Upper lobe of right lung (tissue), 1 donor: ENCODE data around the gene IRX6. TPM values are rescaled to one million over a fixed set of nuclear protein-coding genes. Genes with fewer than 3 reads are reported as not detected.

Experiments used
- ATAC-seq: fragments of 200-7000 bp; cut with Tn5 transposase; one replicate; pipeline ENCODE4 v1.9.1; 2020; ENCODE audit warnings: mild to moderate bottlenecking, moderate library complexity
- DNase-seq: peaks from one replicate; pipeline ENCODE4 v3.0.0-alpha.2; 2020
- H3K27ac ChIP-seq: fragments of 200-600 bp; one replicate; pipeline ENCODE4 v1.8.0; 2022
- H3K27me3 ChIP-seq: fragments of 200-600 bp; one replicate; pipeline ENCODE4 v1.8.0; 2022; ENCODE audit warnings: mild to moderate bottlenecking
- H3K36me3 ChIP-seq: fragments of 200-600 bp; one replicate; pipeline ENCODE4 v1.8.0; 2022
- H3K4me1 ChIP-seq: fragments of 200-600 bp; one replicate; pipeline ENCODE4 v1.8.0; 2022
- H3K4me3 ChIP-seq: fragments of 200-600 bp; one replicate; pipeline ENCODE4 v1.8.0; 2022; ENCODE audit warnings: mild to moderate bottlenecking
- H3K9me3 ChIP-seq: fragments of 200-600 bp; one replicate; pipeline ENCODE4 v1.8.0; 2022
- CTCF ChIP-seq: fragments of 200-600 bp; IDR thresholded peaks from one replicate; pipeline ENCODE4 v1.8.0; 2022; ENCODE audit warnings: antibody characterized with exemption
- intact Hi-C: fragments of 100-400 bp; cut with DNase I; formaldehyde crosslinking; loops from one replicate; pipeline ENCODE4 v1.11.0; 2022
- total RNA-seq: library from RNA; stranded (reverse); fragmentation: NEBNext Ultra II Directional; extraction: Animal tissue kit (Norgen Biotek cat#: 25700); gene quantifications from one replicate; pipeline ENCODE4 v1.2.1, GENCODE V29; 2021
- donor health status: DM: no; HTN: yes; CAD: no; lungs with severe emphysema.

The IRX6 gene
- total RNA-seq, 1 donor from 2014 or later = 13.0 TPM

GRCh38 chr16:55376045-55376444 is 52.0 kb downstream of the IRX6 start:
- intact Hi-C loops = no loop called here
- ATAC-seq = peak; percentile 62
- no peaks in the 10 kb centered on the region for H3K36me3 ChIP-seq
- TF ChIP-seq CTCF = no peak
- no peaks in the 10 kb centered on the region for H3K9me3 ChIP-seq
- no peak overlapping the region for H3K4me3 ChIP-seq
- H3K4me1 ChIP-seq = no peaks in the 10 kb centered on the region
- H3K27me3 ChIP-seq = peaks cover 3% of the 10 kb centered on the region
- no peak overlapping the region for H3K27ac ChIP-seq
- no peak for DNase-seq

GRCh38 chr16:55376567-55377167 is 52.7 kb downstream of the IRX6 start:
- Histone ChIP-seq H3K9me3 (no peaks in the 10 kb centered on the region), H3K4me3 (no peak overlapping the region), H3K27ac (no peak overlapping the region), H3K4me1 (no peaks in the 10 kb centered on the region), H3K27me3 (no peaks in the 10 kb centered on the region), H3K36me3 (no peaks in the 10 kb centered on the region)
- no peak for DNase-seq
- no peak for ATAC-seq
- intact Hi-C loops = no loop called here
- no peak for TF ChIP-seq CTCF

- Histone ChIP-seq H3K27ac (no peak overlapping the region), H3K4me1 (no peaks in the 10 kb centered on the region), H3K9me3 (no peaks in the 10 kb centered on the region), H3K4me3 (no peak overlapping the region), H3K36me3 (no peaks in the 10 kb centered on the region), H3K27me3 (no peaks in the 10 kb centered on the region)
- TF ChIP-seq CTCF = no peak
- DNase-seq (no peak), ATAC-seq (no peak)
- intact Hi-C loops = no loop called here
These were observed 53.8 kb downstream of the IRX6 start for GRCh38 chr16:55377840-55378239.

GRCh38 chr16:55378616-55379015 is 54.6 kb downstream of the IRX6 start:
- Histone ChIP-seq H3K27ac (no peak overlapping the region), H3K4me3 (no peak overlapping the region), H3K4me1 (no peaks in the 10 kb centered on the region), H3K36me3 (no peaks in the 10 kb centered on the region), H3K27me3 (no peaks in the 10 kb centered on the region), H3K9me3 (no peaks in the 10 kb centered on the region)
- DNase-seq (no peak), ATAC-seq (no peak)
- intact Hi-C loops = no loop called here
- TF ChIP-seq CTCF = no peak

- no peak for DNase-seq
- TF ChIP-seq CTCF = no peak
- Histone ChIP-seq H3K27me3 (no peaks in the 10 kb centered on the region), H3K4me3 (no peak overlapping the region), H3K27ac (no peak overlapping the region), H3K4me1 (no peaks in the 10 kb centered on the region), H3K36me3 (no peaks in the 10 kb centered on the region), H3K9me3 (no peaks in the 10 kb centered on the region)
- no peak for ATAC-seq
- intact Hi-C loops = no loop called here
These were observed 55.4 kb downstream of the IRX6 start for GRCh38 chr16:55379371-55379770.

- Histone ChIP-seq H3K27ac (no peak overlapping the region), H3K9me3 (no peaks in the 10 kb centered on the region), H3K27me3 (no peaks in the 10 kb centered on the region), H3K4me3 (no peak overlapping the region), H3K36me3 (no peaks in the 10 kb centered on the region), H3K4me1 (no peaks in the 10 kb centered on the region)
- no peak for TF ChIP-seq CTCF
- intact Hi-C loops = no loop called here
- ATAC-seq = no peak
- no peak for DNase-seq
These were observed 55.9 kb downstream of the IRX6 start for GRCh38 chr16:55379876-55380390.
